HG02943 (cell line): ENCODE measurements around the gene KCNQ1.

Experiments
- ATAC-seq: cut with Tn5 transposase; IDR thresholded peaks from one replicate; pipeline ENCODE4 v1.9.1; 2021; ENCODE audit warnings: mild to moderate bottlenecking, low read depth, moderate library complexity; ENCODE audit not compliant: unreplicated experiment

KCNQ1 gene

DNA sequence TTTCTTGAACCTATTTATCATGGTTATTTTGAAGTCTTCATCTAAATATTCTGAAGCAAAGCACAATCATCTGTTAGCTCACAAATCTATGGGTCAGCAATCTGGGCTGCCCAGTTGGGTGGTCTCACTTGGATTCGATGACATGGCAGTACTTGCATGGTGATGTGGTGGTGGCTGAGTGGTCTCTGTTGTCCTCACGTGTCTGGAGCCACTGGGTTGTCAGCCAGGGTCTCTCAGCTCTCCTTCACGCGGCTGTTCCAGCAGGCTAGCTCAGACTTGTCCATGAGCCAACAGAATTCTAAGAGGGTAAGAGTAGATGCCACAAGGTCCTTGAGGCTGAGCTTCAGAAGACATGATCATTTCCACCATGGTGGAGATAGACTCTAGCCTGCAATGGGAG lies 321.4 kb downstream of the KCNQ1 start:
- no peak for ATAC-seq

DNA sequence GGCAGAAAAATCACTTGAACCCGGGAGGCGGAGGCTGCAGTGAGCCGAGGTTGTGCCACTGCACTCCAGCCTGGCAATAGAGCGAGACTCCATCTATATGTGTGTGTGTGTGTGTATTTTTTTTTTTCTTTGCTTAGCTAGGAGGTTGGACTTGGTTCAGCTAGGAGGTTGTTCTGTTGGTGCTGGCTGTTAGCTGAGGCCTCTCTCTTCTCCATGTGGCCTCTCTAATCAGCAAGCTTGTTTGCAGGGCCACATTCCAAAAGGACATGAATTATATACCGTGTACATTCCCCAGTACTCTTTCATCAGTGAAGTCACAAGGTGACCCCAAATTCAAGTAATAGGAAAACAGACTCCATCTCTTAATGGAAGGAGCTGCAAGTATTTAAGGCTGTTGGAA lies 322.3 kb downstream of the KCNQ1 start:
- ATAC-seq = no peak

DNA sequence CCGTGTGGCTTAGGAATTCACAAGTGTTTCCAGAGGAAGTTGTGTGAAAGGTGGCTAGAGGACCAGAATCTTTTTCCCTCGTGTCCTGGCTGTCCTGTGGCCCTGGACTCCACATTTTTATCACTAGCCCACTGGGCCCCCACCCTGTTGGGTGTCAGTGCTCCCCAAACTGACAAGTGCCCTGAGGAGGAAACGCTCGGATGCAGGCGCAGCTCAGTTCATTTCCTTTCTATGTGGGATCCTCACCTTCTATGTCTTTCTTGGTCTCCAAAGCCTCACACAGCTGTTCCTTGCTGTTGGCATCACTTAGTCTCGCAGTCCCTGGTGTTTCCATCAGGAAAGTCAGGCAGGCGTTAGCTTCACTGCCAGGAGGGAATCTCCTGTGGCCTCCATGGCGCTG lies 323.0 kb downstream of the KCNQ1 start:
- ATAC-seq = no peak

DNA sequence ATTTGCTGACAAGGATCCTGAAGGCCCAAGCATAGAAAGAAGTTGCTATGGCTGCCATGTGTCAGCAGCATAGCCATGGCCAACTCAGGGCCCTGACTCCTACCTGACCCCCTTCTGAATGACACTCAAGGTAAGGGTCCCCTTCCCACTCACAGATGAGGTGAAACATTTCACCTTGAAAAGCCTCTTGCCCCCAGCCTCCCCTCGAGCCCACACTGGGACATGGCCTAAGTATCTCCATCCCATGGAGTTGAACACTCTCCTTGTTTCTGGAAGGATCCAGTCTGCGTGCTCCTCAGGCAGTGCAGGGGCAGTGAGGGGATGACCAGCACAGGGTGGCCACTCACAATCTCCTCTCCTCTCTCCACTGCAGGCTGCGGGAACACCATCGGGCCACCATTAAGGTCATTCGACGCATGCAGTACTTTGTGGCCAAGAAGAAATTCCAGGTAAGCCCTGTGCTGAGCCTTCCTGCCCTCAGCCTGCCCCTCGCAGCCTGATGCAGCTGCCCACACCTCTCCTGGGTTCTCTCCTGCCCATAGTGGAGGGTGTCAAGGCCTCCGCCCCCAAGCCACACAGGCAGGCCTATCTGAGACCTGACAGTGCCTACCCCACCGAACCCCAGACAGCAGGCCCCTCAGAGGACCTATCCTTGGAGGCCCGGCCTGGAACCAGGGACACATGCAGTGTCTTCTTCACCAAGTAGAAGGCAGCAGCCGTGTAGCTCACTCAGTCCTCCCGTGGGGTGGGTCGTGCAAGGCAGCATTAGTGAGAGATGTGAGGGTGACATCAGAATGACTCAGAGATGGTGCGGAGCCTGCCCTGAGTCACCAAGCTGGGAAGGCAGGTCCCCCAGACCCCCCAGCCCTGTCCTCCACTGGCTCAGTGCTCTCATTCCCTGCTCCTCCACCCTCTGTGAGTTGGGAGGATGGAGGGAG lies 323.9 kb downstream of the KCNQ1 start:
- ATAC-seq = no peak

DNA sequence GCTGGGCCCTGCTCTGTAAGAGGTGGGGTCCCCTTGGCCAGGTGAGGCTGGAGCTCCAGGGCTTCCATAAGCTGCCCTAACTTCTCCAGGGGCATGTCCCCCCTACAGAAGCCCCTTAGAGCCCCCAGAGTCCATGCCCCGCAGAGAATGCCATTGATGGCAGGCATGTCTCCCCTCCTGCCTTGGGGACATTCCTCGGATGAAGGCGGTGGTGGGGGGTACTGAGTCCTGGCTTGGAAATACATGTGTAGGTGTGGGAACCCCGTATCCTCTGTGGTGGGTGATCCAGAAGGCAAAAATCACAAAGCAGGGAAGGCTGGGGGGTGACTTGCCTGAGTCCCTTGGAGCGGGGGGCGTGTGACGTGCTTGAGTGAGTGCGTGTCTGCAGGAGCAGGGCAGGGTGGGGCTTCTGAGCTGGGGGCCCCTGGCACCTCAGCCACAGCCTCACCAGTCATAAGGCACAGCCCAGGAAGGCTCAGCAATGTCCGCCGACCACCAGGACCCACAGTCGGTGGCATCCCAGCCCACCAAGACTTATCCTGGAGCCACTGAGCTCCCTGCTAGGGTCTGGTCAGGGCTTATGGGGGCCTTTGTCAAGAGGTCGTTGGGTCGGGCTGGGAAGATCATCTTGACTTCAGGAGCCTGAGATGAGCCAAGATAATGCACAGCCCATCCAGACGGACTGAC lies 324.7 kb downstream of the KCNQ1 start:
- no peak for ATAC-seq

DNA sequence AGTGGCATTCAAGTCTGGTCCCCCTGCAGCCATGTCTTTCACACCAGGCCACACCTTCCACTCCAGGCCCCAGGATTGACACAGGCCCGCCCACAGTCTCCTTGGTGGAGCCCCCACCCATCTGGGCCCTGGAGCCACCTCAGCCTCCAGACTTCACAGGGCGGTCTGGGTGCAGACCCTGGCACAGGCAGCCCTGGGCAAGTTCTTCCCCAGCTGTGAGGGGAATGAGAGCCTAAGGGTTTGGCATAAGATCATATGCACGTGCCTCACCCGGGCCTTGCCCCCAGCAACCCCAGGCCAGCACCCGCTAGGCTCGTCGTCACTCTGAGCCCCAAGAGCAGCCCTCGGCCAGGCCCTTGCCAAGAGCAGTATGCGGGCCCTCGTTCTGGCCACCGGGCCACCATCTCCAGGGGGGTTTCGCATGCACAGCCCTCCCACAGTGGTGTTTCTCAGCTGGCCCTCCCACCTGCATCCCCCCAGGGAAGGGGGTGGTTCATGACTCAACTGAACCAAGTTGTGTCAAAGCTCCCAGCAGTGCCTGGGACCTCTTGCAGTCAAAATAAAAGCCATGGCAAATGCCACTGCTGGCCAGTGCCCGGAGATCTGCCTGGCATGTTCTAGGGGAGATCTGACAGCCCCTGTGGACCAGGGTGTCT lies 325.4 kb downstream of the KCNQ1 start:
- no peak for ATAC-seq

DNA sequence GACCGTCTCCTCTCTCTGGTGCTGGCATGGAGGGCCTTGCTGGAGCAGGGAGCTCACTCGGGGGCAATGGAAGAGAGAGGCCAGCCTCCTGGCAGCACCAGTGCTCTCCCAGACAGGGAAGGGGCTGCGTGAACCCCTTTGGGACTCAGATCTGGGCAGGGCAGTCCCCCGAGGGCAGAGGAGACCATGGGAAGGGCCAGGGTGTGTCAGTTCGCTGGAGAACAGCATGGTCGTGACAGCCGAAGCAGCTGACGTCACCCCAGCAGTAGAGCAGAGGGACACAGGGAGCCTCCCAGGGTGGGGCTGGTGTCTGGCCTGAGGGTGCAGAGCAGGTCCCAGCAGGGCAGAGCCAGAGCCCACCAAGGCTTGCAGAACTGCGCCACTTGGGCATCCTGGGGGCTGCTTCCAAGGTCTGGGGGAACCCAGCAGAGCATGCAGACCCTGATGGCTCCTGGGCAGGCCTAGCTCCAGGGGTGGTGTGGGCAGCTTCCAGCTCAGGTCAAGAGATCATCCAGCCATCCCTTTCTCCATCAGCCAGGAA lies 326.0 kb downstream of the KCNQ1 start:
- no peak for ATAC-seq

DNA sequence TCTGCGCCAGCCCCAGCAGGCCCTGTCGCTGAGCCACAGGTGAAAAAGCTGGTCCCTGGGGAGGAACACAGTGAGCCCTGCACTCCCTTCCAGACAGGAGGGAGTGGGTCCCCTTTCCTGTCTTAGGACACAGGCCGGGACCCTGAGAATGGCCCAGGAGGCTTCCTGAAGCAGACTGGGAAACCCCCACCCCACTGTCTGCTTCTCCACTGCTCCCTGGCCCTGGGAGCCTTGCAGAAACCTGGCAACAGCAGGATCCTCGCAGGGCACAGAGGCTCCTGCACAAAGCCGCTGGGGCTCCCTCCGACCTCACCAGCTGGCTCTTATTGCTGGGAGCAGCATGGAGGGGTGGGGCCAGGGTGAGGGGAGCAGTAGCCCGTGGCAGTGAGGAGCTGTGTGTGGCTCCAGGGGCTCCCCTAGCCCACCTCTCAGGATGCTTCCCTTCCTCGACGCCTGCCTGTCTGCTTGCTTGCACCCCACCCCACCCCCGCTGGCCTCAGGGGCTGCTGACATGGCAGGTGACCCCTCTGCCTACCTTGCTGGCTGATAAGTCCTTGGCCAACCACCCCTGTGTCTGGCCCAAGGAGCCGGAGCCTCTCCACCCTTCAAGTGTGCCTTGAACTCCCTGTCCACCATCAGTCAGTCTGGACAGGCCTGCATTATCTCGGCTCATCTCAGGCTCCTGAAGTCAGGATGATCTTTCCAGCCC lies 327.1 kb downstream of the KCNQ1 start:
- ATAC-seq = no peak

DNA sequence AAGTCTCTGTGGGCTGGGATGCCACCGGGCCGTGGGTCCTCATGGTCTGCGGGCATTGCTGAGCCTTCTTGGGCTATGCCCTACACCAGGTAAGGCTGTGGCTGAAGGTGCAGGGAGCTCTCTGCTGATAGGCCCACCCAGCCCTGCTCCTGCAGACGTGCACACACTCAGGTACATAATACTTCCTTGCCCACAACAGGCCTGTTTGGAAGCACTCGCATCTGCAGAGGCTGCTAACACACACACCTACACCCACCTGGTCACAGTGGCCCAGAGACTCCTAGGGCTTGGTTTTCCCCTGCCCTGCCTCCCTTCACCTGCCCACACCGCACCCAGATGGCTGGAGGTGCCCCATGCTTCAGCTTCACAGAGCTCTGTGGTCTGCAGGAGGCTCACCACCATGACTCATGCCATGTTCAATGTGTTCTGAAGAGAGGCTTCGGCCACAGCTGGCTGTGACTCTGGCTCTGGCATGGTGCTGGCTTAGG lies 327.8 kb downstream of the KCNQ1 start:
- ATAC-seq = no peak

DNA sequence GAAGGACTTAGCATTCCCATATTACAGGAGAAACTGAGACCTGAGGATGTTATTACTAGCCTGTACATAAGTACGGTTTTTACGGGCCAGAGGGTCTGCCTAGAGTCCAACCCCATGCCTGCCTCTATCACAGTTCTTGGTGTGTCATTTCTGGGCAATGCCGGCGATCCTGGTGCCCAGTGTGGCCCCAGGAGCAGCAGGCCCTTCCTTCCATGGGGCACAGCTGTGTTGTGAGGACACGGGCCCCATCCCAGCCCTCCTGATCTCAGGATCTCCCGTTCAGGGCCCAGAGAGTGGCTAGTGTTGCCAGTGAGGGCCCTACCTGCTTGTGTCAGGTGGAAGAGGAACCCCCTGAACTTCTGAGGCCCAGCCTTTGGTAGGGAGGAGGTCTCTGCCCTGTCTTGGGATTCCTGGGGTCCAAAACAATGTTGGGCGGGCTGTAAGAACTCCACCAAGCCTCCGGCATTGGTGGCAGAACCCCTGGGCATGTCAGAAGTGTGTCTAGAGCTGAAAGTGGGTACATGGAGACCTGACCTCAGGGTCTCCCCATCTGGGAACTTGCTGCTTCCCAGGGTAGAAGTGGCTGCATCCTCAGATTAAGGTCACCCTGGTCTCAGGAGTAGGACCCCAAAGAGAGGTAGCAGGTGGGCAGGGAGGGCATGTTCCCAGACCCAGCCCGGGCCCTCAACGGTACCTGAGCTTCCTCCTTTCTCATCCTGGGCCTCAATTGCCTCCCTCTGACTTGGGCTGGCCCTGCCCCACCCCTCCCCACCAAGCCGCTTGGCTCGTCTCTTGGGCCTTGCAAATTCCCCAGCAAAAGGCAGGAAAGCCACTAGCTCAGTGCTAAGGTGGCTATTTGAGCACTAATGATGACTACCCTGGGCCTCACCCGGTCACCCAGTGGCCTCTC lies 329.6 kb downstream of the KCNQ1 start:
- no peak for ATAC-seq

DNA sequence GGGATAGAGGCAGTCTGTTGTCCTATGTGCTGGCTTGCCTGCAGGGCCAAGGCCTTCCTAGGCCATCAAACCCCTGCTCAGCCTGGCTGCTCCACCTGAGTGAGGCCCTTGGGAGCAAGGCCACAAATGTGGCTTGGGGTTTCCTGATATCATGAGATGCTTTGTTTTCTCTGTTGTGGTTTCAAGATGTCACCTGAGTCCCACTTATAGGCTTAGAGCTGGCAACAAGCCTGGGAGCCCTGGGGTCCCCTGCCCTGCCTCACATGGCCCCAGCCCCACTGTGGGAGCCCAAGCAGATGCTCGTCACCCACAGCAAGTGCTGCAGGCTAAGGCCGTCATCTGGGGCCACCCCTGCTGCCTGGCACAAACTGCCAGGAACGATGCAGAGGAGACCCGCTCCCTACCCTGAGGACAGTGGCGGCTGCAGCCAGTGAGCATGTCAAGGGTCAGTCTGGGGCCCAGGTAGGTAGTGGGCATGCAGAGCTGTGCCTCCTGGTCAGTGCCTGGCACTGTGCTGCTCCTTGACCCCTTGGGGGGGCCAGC lies 330.3 kb downstream of the KCNQ1 start:
- no peak for ATAC-seq

DNA sequence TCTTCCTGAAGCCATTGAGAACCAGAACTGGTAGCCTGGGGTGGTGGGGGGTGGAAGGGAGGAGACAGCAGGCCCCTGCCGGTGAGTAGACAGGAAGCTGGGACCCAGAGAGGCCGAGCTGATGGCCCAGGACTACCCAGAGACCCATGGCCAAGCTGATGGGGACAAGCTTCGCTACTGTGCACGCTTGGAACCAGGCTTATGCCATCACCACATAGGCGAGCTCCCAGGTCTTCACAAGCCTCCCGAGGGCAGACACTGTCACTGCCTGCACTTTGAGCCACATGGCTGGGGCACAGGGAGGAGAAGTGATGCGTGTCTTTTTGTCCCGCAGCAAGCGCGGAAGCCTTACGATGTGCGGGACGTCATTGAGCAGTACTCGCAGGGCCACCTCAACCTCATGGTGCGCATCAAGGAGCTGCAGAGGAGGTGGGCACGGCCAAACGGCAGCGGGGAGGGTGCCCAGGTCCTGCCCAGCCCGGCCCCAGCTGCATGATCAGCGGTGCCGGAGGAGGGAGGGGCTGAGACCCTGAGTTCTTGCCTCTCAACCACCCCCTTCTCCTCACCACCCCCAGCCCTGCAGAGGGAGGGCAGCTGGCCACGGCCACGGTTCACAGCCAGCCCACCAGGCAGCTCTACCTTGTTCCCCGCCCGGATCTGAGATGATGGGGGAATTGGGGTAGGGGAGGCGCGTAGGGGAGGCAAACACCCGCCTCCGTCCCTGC lies 331.0 kb downstream of the KCNQ1 start:
- no peak for ATAC-seq

DNA sequence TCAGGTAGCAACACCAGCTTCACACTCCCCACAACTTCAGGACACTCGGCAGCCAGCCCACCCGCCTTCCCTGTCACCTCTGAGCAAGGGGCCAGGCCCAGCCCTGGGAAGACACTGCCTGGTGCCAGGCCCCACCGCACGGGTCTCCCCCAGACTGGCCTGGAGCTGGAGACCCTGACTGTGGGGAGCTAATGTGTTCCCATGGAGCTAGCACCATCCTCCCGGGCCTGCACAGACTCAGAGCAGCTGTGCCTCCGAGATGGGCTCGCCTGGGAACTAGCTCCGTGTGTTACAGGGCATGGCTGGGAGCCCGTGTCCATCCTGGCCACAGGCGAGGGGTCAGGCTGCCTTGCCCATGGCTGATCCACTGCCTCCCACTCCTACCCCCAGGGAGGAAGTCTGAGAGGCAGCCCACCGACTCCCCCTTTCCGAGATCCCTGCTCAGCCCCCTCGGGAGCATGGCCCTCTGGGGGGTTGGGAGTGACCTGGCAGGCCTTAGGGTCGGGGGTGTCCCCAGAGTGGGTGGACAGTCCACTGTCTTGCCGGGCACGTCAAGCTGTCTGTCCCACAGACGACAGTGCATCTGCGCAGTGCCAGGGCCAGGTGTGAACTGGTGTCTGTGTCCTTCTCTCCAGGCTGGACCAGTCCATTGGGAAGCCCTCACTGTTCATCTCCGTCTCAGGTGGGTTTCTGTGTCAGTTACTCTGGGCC lies 331.7 kb downstream of the KCNQ1 start:
- no peak for ATAC-seq

DNA sequence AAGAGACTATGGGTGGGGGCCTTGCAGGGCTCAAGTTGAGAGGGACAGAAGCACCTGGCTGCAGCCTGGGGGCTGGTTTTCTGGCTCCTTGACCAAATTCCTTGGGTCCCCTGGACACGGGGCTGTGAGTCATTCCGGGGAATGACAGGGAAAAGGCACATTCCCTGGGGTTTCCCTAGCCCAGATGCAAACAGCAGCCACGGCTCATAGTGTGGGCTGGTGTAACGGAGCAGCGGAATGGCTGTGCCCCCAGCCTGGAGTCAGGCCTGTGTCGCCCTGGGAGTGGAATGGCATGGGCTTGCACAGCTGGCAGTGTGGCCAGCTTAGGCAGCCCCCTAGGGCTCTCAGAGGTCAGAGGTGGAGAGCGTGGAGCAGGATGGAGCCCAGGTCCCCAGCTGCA lies 332.6 kb downstream of the KCNQ1 start:
- ATAC-seq = no peak

DNA sequence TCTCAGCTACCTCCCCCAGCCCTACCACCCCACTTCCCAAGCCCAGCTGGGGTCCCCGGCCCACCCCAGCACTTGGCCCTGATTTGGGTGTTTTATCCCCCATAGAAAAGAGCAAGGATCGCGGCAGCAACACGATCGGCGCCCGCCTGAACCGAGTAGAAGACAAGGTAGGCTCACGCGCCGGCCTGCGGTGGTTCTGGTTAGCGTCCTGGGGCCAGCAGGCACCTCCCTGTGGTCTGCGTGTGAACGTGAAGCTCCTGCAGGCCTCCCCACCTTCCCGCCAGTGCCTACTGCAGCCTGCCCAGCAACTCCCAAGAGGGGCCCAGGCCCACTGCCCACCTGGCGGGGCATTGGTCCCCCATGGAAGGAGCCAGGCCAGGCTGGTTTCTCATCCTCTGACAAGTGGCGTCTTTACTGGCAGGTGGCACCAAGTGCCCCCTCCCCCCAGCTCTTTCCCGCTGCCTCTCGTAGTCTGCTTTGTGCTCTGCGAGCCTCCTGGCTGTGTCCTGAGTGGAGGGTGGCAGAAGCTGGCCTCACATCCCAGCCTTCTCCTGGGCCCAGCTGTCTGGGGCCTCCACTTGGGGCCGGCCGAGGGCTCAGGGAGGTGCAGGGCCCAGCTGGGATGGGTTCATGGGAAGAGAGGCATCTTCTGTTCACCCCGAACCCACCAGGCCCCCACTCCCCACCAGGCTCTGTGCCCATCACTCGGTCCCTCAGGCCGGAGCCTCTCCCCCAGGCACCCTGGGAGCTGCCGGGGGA lies 333.2 kb downstream of the KCNQ1 start:
- ATAC-seq = no peak

DNA sequence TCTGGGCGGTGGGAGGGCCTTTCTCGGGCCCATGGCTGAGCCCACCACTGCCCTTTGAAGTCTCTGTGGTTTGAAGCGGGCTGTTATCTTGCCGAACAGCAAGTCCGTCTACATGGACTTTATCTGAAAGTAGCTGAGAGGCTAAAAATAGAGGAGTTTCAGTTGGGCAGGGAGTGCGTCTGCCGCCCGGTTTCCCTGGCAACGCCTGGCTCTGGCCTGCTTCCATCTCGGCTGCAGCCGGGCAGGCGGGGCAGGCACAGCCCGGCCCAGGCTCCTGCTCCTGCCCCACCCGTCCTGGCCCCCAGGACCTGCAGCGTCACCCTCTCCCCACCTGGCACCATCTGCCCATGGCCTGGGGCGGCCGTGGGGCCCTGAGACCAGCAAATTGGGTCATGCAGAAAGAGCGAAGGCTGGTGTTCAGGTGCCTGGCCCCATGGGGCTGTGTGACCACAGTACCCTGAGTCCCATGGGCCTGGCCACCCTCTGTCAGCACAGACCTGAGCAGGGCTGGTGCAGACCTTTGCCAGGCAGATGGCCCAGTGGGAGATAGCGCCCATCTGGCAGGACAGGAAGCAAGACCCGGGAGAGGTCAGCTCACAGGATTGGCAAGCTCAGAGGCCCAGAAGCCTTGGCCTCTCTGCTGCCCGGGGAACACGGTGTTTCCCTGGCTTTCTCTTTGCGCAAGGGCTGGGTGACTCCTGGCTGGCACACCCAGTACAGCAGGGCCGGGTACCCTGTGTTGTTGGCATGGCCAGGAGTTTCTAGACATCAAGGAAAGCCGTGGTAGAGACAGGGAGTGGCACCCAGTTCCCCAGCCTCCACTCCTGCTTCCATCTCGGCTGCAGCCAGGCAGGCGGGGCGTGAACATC lies 334.1 kb downstream of the KCNQ1 start:
- ATAC-seq = no peak
